Psoas muscle (tissue), 8 donors: Measurements from ENCODE around the gene FHOD1. TPM values are rescaled to one million over a fixed set of nuclear protein-coding genes. Genes with fewer than 3 reads are reported as not detected.
A peak's percentile ranks its signal among the peaks of the same experiment; 100 is the strongest.

Experiments used
- ATAC-seq, 4 donors: fragments of 200-7000 bp; cut with Tn5 transposase; one replicate each; pipeline ENCODE4 v1.9.1; 2020; ENCODE audit warnings: moderate library complexity in 3 of 4, mild to moderate bottlenecking in 2 of 4
- DNase-seq, 2 donors: peaks; one replicate each; pipeline ENCODE4 v3.0.0-alpha.2; 2020
- H3K27ac ChIP-seq: fragments of 200-600 bp; one replicate; pipeline ENCODE4 v1.8.0; 2022
- H3K27me3 ChIP-seq, 3 donors: fragments of 200-600 bp in 1 of 3; one replicate each; pipeline versions ENCODE4 v1.6.1 to v1.8.0; 2013 to 2022; ENCODE audit warnings: low read length in 2 of 3, mild to moderate bottlenecking in 2 of 3, moderate library complexity in 1 of 3; ENCODE audit not compliant: insufficient read depth in 3 of 3
- H3K36me3 ChIP-seq, 2 donors: fragments of 200-600 bp in 1 of 2; one replicate each; pipeline versions ENCODE4 v1.6.1 to v1.8.0; 2013 to 2022; ENCODE audit warnings: low read depth in 1 of 2, mild to moderate bottlenecking in 1 of 2, moderate library complexity in 1 of 2; ENCODE audit not compliant: insufficient read depth in 1 of 2
- H3K4me1 ChIP-seq: fragments of 200-600 bp; one replicate; pipeline ENCODE4 v1.8.0; 2022
- H3K4me3 ChIP-seq: fragments of 200-600 bp; one replicate; pipeline ENCODE4 v1.8.0; 2022; ENCODE audit warnings: mild to moderate bottlenecking
- H3K9me3 ChIP-seq: fragments of 200-600 bp; one replicate; pipeline ENCODE4 v1.8.0; 2022
- WGBS, 3 donors: extraction: QIAGEN DNeasy Blood & Tissue Kit; methylation state at CpG; one replicate each; pipeline versions ENCODE4 v1.1.6 to v1.1.7; 2013; 5-methylcytosine and 5-hydroxymethylcytosine counted together
- intact Hi-C, 2 donors: fragments of 100-400 bp; cut with DNase I; formaldehyde crosslinking; loops; one replicate each; pipeline versions ENCODE4 v1.11.0 to v1.14.2; 2022
- polyA plus RNA-seq, 3 donors: library from polyadenylated mRNA; stranded (reverse); fragments of 200-250 nt; gene quantifications; one replicate each; pipeline ENCODE4 v1.2.3, GENCODE V29; 2013
- total RNA-seq, 4 donors: library from RNA; stranded (reverse); fragmentation: NEBNext Ultra II Directional in 2 of 4; extraction: Animal tissue kit (Norgen Biotek cat#: 25700) in 2 of 4; gene quantifications; one replicate each; pipeline versions ENCODE4 v1.2.1 to v1.2.4, GENCODE V29; 2021 to 2023
- TF ChIP-seq, protein P1 (sequence below): fragments of 200-600 bp; IDR thresholded peaks from one replicate; pipeline ENCODE4 v1.8.0; 2022; ENCODE audit warnings: antibody characterized with exemption
- donor health status: healthy with polysubstance abuse.
- donor health status: DM: no; HTN: no; CAD: no; lungs with moderate emphysema.
- donor health status: Bipolar disorder and iron deficiency.
- donor health status: healthy.
- donor health status: DM: yes; HTN: yes; CAD: no.
- donor health status: DM: no; HTN: no; CAD: no.
- donor health status: DM: no; HTN: no; CAD: no.
- donor health status: DM: yes; HTN: yes; CAD: no.

The FHOD1 gene
- total and polyA plus RNA-seq, 7 donors: 16.9 to 154 (median 61.5) TPM

DNA sequence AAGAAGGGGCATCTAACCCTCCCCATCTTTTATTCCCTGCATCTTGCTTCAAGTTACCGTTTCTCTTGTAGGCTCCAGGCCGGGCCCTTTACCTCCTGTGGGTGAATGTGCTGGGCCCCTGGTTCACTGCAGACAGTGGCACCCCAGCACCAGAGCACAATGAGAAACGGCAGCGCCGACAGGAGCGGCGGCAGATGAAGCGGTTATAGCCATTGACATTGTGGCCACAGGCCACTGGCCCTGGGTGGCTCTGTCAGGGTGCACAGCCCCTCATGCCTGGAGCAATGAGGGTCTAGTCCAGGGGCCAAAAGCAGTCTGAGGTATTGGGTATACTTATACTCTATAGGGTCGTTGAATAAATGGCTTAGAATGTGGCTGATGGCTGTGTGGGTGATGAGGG lies 18.4 kb downstream of the FHOD1 start:
- intact Hi-C loops: loop anchor here in 1 of 2 donors (5.0 kb wide), 1 partner anchor 37 kb away; the partner anchor contains the start of genes E2F4 and EXOC3L1
- 78 to 90% (median 80%) methylated on average over 9 of the region's 9 CpGs for WGBS, 3 donors
- TF ChIP-seq, protein P1, sequence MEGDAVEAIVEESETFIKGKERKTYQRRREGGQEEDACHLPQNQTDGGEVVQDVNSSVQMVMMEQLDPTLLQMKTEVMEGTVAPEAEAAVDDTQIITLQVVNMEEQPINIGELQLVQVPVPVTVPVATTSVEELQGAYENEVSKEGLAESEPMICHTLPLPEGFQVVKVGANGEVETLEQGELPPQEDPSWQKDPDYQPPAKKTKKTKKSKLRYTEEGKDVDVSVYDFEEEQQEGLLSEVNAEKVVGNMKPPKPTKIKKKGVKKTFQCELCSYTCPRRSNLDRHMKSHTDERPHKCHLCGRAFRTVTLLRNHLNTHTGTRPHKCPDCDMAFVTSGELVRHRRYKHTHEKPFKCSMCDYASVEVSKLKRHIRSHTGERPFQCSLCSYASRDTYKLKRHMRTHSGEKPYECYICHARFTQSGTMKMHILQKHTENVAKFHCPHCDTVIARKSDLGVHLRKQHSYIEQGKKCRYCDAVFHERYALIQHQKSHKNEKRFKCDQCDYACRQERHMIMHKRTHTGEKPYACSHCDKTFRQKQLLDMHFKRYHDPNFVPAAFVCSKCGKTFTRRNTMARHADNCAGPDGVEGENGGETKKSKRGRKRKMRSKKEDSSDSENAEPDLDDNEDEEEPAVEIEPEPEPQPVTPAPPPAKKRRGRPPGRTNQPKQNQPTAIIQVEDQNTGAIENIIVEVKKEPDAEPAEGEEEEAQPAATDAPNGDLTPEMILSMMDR: no peak
- no peaks in the 10 kb centered on the region for H3K9me3 ChIP-seq
- peak in 1 of 2 donors; percentile 45 for DNase-seq
- no peaks in the 10 kb centered on the region for H3K27me3 ChIP-seq
- ATAC-seq: no peak
- H3K4me3 ChIP-seq: no peak overlapping the region
- H3K36me3 ChIP-seq: peaks cover 6 to 60% of the 10 kb centered on the region in 2 donors
- H3K27ac ChIP-seq: no peak overlapping the region
- H3K4me1 ChIP-seq: peaks cover 16% of the 10 kb centered on the region

DNA sequence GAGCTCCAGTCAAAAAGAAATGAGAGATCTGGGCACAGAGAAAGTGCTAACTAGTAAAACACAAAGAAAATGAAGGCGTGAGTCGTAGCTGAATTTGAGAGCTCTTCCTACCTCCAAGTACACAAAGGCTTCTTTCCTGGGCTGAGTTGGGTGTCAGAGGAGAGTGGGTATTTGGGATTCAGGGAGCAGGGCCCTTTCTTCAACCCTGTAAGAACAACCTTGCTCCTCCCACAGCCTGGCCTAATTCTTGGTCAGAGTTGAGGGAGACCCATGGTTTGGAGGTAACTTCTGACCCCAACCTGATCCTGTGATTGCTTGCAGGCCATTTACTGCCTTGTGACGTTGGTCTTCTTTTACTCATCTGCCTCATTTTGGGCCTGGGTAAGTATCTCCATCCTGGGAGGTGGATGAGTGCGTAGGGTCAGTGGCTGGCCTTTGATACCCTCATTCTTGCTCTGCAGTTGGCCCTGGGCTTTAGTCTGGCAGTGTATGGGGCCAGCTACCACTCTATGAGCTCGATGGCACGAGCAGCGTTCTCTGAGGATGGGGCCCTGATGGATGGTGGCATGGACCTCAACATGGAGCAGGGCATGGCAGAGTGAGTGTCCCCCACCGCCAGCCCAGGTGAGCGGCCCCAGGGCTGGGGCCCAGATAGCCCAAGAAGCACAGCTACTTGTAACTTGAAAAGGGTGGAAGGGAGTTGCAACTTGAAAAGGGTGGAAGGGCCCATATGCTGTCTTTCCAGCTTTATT lies 19.1 kb downstream of the FHOD1 start:
- Histone ChIP-seq H3K4me1 (peaks cover 16% of the 10 kb centered on the region), H3K27me3 (no peaks in the 10 kb centered on the region), H3K9me3 (no peaks in the 10 kb centered on the region), H3K4me3 (peak overlapping the region; percentile 91), H3K27ac (peak overlapping the region; percentile 83), H3K36me3 (peaks cover 6 to 57% of the 10 kb centered on the region in 2 donors)
- TF ChIP-seq, protein P1: no peak
- intact Hi-C loops: loop anchor here in 1 of 2 donors (5.0 kb wide), 1 partner anchor 36 kb away; the partner anchor contains the start of genes E2F4 and EXOC3L1
- WGBS, 3 donors: 76 to 91% (median 77%) methylated on average over 9 of the region's 9 CpGs
- ATAC-seq: no peak
- DNase-seq: peak in 1 of 2 donors; percentile 30

GRCh38 chr16:67227567-67227921 lies 19.7 kb downstream of the FHOD1 start:
- Histone ChIP-seq H3K4me3 (peak overlapping the region; percentile 91), H3K36me3 (peaks cover 6 to 52% of the 10 kb centered on the region in 2 donors), H3K4me1 (peaks cover 16% of the 10 kb centered on the region), H3K27me3 (no peaks in the 10 kb centered on the region), H3K9me3 (no peaks in the 10 kb centered on the region), H3K27ac (peak overlapping the region; percentile 83)
- ATAC-seq: no peak
- 4 to 13% (median 9%) methylated on average over 12 of the region's 12 CpGs for WGBS, 3 donors
- TF ChIP-seq, protein P1: no peak
- DNase-seq: no peak
- intact Hi-C loops: loop anchor here in 1 of 2 donors (5.0 kb wide), 1 partner anchor 35 kb away; the partner anchor contains the start of genes E2F4 and EXOC3L1

DNA sequence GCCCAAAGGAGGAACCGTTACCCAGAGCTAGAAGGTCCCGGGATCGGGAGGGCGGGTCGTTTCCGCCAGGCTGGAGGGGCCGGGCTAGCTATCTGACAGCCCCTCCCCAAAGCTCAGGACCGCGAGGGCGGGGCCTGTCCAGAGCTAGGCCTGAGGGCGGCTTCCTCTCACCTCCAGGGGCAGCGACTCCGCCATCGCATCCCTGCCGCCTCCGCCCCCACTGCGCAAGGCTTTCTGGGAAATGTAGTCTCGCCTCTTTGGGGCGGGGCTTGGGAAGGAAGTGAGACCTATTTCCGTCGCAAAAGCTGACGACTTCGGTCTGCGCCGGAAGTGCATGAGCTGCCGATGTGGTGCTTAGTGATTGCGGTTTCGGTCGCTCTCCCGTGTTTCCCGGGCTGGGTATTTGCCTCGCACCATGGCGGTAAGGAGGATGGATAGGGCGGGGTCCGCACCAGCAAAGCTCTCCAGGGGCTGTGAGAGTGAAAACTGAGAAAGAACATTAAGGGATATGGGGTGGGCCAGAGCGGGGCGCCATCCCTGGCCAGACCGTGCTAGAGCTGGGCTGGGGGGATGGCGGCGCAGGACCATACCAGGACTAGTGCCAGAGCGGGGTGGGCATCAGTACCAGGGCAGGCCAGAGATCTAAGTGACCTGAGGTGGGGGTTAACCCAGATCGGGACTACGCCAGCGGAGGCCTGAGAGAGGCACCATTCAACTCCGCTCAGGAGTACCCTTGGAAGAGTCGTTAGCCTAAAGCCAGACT lies 20.3 kb downstream of the FHOD1 start, which contains the start of gene TMEM208:
Gene TMEM208 (plus strand): TSS at position 327 of the 763 bp plus-strand sequence. CDS start 89 bp downstream, at position 416.
- Histone ChIP-seq H3K27me3 (no peaks in the 10 kb centered on the region), H3K36me3 (peaks cover 6 to 48% of the 10 kb centered on the region in 2 donors), H3K9me3 (no peaks in the 10 kb centered on the region), H3K27ac (peak within 1 kb of the TSS; percentile 83), H3K4me1 (peaks cover 16% of the 10 kb centered on the region), H3K4me3 (peak within 1 kb of the TSS; percentile 91)
- TF ChIP-seq, protein P1: no peak
- 0 to 1% (median 0%) methylated on average over 44 to 46 of the region's 46 CpGs for WGBS, 3 donors
- intact Hi-C loops: loop anchor here in 1 of 2 donors (5.0 kb wide), 1 partner anchor 35 kb away; the partner anchor contains the start of genes E2F4 and EXOC3L1
- ATAC-seq (peak; percentile 89 to 95 (median 91)), DNase-seq (peak; percentile 98 to 99)
